Endothelial cell of umbilical vein (primary cell): Measurements from ENCODE around the gene ACSL4. TPM values are rescaled to one million over a fixed set of nuclear protein-coding genes. Genes with fewer than 3 reads are reported as not detected.

Experiments used
- BruUV-seq: library from RNA; stranded (reverse); fragments of 400-500 nt; replicated peaks from 2 replicates; lab custom pipeline; 2021; lab: Mats Ljungman, UMichigan
- CTCF ChIA-PET: fragments of 300-600, 350-600 bp; sonication (Branson Sonifier 250); formaldehyde crosslinking; loops from one replicate; lab custom pipeline; 2021; ENCODE audit warnings: antibody characterized with exemption, inconsistent platforms; lab: Charles Lee
- POLR2A ChIA-PET: fragments of 300-600, 350-600 bp; sonication (Branson Sonifier 250); formaldehyde crosslinking; loops from one replicate; lab custom pipeline; 2021; ENCODE audit warnings: antibody characterized with exemption, inconsistent platforms; lab: Charles Lee
- DNase-seq: peaks from one replicate; pipeline ENCODE4 v3.0.0-alpha.2; 2011; ENCODE audit warnings: low read depth, low spot score
- FAIRE-seq: peaks from 2 replicates; lab custom pipeline; 2011; peaks lifted over from hg19 to GRCh38; lab: Jason Lieb, UNC
- H2AFZ ChIP-seq: 2 replicates; pipeline ENCODE4 v1.6.0; 2012; ENCODE audit warnings: low read depth, low read length, control low read depth, inconsistent platforms
- H3K27ac ChIP-seq: 2 replicates; pipeline ENCODE4 v1.5.1; 2011; ENCODE audit warnings: low read depth, mild to moderate bottlenecking, control low read depth, low read length, moderate library complexity; ENCODE audit not compliant: insufficient read depth
- H3K27me3 ChIP-seq, 2 experiments: 2 replicates each; pipeline versions ENCODE4 v1.6.0 to v1.6.1; 2011; ENCODE audit warnings: low read length in 2 of 2, mixed read lengths in 1 of 2; ENCODE audit not compliant: control insufficient read depth in 2 of 2, insufficient read depth in 2 of 2
- H3K36me3 ChIP-seq, 2 experiments: 2 replicates in 1 of 2; 3 replicates in 1 of 2; pipeline ENCODE4 v1.5.1; 2011; ENCODE audit warnings: low read length in 2 of 2, mild to moderate bottlenecking in 1 of 2, moderate library complexity in 1 of 2; ENCODE audit not compliant: control insufficient read depth in 2 of 2, insufficient read depth in 2 of 2; ENCODE audit errors: extremely low read depth in 1 of 2
- H3K4me1 ChIP-seq: 3 replicates; pipeline ENCODE4 v1.5.1; 2011; ENCODE audit warnings: mild to moderate bottlenecking, low read length; ENCODE audit not compliant: control insufficient read depth, insufficient read depth; ENCODE audit errors: extremely low read depth
- H3K4me2 ChIP-seq: 2 replicates; pipeline ENCODE4 v1.6.1; 2011; ENCODE audit warnings: low read length, control low read depth, mixed read lengths; ENCODE audit not compliant: insufficient read depth
- H3K4me3 ChIP-seq, 3 experiments: fragments of 200-600 bp in 1 of 3; sonication (generic), shearing (Covaris generic) in 1 of 3; replicated peaks in 1 of 3; 2 replicates each; pipeline ENCODE4 v1.5.1; 2011 to 2016; ENCODE audit warnings: control low read depth in 3 of 3, low read length in 3 of 3, mild to moderate bottlenecking in 2 of 3, inconsistent platforms in 1 of 3, low read depth in 1 of 3, moderate library complexity in 1 of 3; ENCODE audit not compliant: insufficient read depth in 1 of 3
- H3K79me2 ChIP-seq: 2 replicates; pipeline ENCODE4 v1.6.0; 2012; ENCODE audit warnings: low read length, inconsistent platforms; ENCODE audit not compliant: control insufficient read depth, insufficient read depth
- H3K9ac ChIP-seq: replicated peaks from 2 replicates; pipeline ENCODE3; 2011; ENCODE audit warnings: low read length, control low read depth; ENCODE audit not compliant: insufficient read depth; ENCODE audit errors: extremely low read depth
- H3K9me1 ChIP-seq: replicated peaks from 3 replicates; pipeline ENCODE4 v1.6.0; 2011; ENCODE audit warnings: mild to moderate bottlenecking, low read length; ENCODE audit not compliant: control insufficient read depth, insufficient read depth; ENCODE audit errors: extremely low read depth
- H3K9me3 ChIP-seq: replicated peaks from 2 replicates; pipeline ENCODE4 v1.5.1; 2012; ENCODE audit warnings: low read length, inconsistent platforms; ENCODE audit not compliant: control insufficient read depth, insufficient read depth
- H4K20me1 ChIP-seq: replicated peaks from 2 replicates; pipeline ENCODE3; 2011; ENCODE audit warnings: mild to moderate bottlenecking, low read length; ENCODE audit not compliant: control insufficient read depth, insufficient read depth; ENCODE audit errors: extremely low read depth
- EZH2 ChIP-seq: IDR thresholded peaks from 2 replicates; pipeline ENCODE4 v1.6.1; 2012; ENCODE audit warnings: borderline replicate concordance, low read depth, mild to moderate bottlenecking, moderate library complexity, low read length, inconsistent platforms; ENCODE audit not compliant: severe bottlenecking
- FOS ChIP-seq: IDR thresholded peaks from 2 replicates; pipeline ENCODE4 v1.6.1; 2011; ENCODE audit warnings: mild to moderate bottlenecking, low read length, moderate library complexity, borderline replicate concordance; ENCODE audit not compliant: insufficient read depth
- GATA2 ChIP-seq: IDR thresholded peaks from 2 replicates; pipeline ENCODE4 v1.7.0; 2011; ENCODE audit warnings: low read depth, mild to moderate bottlenecking, moderate library complexity, mixed read lengths, low read length; ENCODE audit not compliant: insufficient read length, insufficient read depth
- JUN ChIP-seq: IDR thresholded peaks from 2 replicates; pipeline ENCODE4 v1.6.1; 2011; ENCODE audit warnings: borderline replicate concordance, low read depth; ENCODE audit not compliant: insufficient read length, insufficient read depth
- MYC ChIP-seq: IDR thresholded peaks from one replicate; pipeline ENCODE4 v1.6.1; 2011; ENCODE audit warnings: mild to moderate bottlenecking, low read depth, low read length
- POLR2A ChIP-seq: IDR thresholded peaks from 2 replicates; pipeline ENCODE4 v1.6.1; 2012; ENCODE audit warnings: low read depth, mild to moderate bottlenecking, control low read depth, low read length
- POLR2AphosphoS5 ChIP-seq: IDR thresholded peaks from 2 replicates; pipeline ENCODE4 v1.6.1; 2012; ENCODE audit warnings: low read depth, mild to moderate bottlenecking, control low read depth, low read length, moderate library complexity; ENCODE audit not compliant: insufficient read depth
- dilution Hi-C: fragments of 300-500 bp; cut with MboI; formaldehyde crosslinking; loops from one replicate; pipeline ENCODE4 v1.15.0; 2019; ENCODE audit warnings: low sequenced_read_pairs; ENCODE audit not compliant: extremely low pct_ligation_motif_present
- intact Hi-C: fragments of 100-400 bp; cut with micrococcal nuclease; formaldehyde crosslinking; loops from one replicate; pipeline ENCODE4 v1.10.0; 2022
- polyA plus RNA-seq, 4 experiments: library from polyadenylated mRNA; depleted of rRNA in 3 of 4; stranded (reverse) in 3 of 4; unstranded in 1 of 4; fragments of >200 nt; gene quantifications; 2 replicates each; pipeline versions ENCODE4 v1.2.1 to v1.2.3, GENCODE V29; 2011 to 2012; ENCODE audit warnings: missing spikeins in 1 of 4
- total RNA-seq: library from RNA; stranded (reverse); gene quantifications from 2 replicates; pipeline ENCODE4 v1.2.3, GENCODE V29; 2021
- TF ChIP-seq, protein P1 (sequence below), 2 donors: IDR thresholded peaks; 1 replicate in 1 of 2; 2 replicates in 1 of 2; pipeline ENCODE4 v1.5.1; 2011; ENCODE audit warnings: low read length in 2 of 2, mild to moderate bottlenecking in 2 of 2, moderate library complexity in 2 of 2, control low read depth in 1 of 2, inconsistent platforms in 1 of 2, low read depth in 1 of 2; ENCODE audit not compliant: insufficient read depth in 1 of 2; ENCODE audit errors: extremely low read depth in 1 of 2
- TF ChIP-seq, protein P2 (sequence below): IDR thresholded peaks from 2 replicates; pipeline ENCODE4 v1.6.1; 2011; ENCODE audit not compliant: insufficient read depth, insufficient read length

ACSL4 gene
- total and polyA plus RNA-seq, 2 donors (not counting 3 experiments of a cell fraction or from before 2014, with no cell fraction given) = 20.7 to 85.5 TPM

DNA sequence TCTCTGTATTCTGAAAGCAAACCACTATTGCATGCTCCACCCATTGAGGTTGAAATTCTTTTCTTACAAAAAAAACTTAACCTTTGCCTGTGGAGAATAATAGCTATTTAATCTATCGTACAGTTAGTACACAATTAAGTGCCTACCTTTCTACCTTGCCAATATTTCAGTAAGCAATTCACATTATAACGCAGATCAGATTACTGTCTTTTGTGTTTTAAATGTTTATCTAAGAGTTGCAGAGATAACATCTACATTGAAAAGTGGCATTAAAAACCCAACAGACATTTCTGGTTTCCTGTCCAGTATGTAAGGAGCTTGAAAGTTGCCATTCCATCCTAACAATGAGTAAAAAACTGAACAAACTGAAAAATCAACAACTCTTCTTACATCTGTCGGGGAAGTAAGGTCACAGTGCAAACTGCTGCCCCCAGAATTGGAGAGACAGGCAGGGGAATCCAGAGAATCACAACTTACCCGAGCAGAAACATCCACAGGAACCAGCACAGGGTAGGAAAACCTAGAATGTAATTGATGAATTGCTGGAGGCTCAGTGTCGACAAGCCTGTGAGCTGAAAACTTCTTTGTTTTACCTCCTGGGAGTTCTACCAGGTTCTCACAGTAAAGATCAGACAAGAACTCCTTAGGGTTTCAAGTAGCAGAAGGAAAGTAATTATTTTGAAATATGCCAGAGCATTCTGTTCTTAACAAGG is 27.3 kb upstream of the ACSL4 start:
- Histone ChIP-seq H3K27me3 (no peaks in the 10 kb centered on the region), H4K20me1 (no peaks in the 10 kb centered on the region), H3K9me1 (no peaks in the 10 kb centered on the region), H3K4me1 (peaks cover 3% of the 10 kb centered on the region), H3K27ac (no peak overlapping the region), H2AFZ (no peak overlapping the region), H3K79me2 (no peaks in the 10 kb centered on the region), H3K9ac (no peak overlapping the region), H3K9me3 (no peaks in the 10 kb centered on the region), H3K36me3 (no peaks in the 10 kb centered on the region), H3K4me2 (no peak overlapping the region), H3K4me3 (no peak overlapping the region)
- BruUV-seq = no TSS peak
- dilution Hi-C loops (no loop called here), intact Hi-C loops (no loop called here)
- TF ChIP-seq, protein P1, sequence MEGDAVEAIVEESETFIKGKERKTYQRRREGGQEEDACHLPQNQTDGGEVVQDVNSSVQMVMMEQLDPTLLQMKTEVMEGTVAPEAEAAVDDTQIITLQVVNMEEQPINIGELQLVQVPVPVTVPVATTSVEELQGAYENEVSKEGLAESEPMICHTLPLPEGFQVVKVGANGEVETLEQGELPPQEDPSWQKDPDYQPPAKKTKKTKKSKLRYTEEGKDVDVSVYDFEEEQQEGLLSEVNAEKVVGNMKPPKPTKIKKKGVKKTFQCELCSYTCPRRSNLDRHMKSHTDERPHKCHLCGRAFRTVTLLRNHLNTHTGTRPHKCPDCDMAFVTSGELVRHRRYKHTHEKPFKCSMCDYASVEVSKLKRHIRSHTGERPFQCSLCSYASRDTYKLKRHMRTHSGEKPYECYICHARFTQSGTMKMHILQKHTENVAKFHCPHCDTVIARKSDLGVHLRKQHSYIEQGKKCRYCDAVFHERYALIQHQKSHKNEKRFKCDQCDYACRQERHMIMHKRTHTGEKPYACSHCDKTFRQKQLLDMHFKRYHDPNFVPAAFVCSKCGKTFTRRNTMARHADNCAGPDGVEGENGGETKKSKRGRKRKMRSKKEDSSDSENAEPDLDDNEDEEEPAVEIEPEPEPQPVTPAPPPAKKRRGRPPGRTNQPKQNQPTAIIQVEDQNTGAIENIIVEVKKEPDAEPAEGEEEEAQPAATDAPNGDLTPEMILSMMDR (IDR thresholded peaks at IDR 0.05; ENCODE audit: extremely low read depth in 1 of 2, insufficient read depth in 1 of 2, low read depth in 1 of 2, low read length in 2 of 2) = no peak
- no peak for TF ChIP-seq POLR2AphosphoS5
- no peak for TF ChIP-seq FOS
- FAIRE-seq (peak; percentile 66), DNase-seq (peak; percentile 2)
- ChIA-PET CTCF (interaction anchor here (1.2 to 1.5 kb wide), 2 partner anchors 8 to 97 kb away, joined by 3 to 7 read pairs; no protein-coding TSS in a partner anchor), POLR2A (no interaction called here)

DNA sequence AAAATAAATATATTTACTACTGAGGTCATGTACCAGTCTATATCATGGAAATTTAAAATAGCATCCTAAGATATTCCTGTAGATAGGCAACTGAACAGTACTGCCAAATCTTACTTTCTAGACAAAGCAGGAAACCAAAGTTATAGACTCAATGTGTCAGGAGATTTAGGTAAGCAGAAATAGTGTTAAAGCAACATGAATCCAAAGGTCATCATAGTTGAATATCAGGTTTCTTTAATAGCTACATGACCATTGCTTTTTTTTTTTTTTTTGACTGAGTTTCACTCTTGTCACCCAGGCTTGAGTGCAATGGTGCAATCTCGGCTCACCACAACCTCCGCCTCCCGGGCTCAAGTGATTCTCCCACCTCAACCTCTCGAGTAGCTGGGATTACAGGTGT is 20.2 kb upstream of the ACSL4 start:
- dilution Hi-C loops = no loop called here
- H3K4me1 ChIP-seq = no peaks in the 10 kb centered on the region
- no peak overlapping the region for H3K4me3 ChIP-seq
- no peak overlapping the region for H2AFZ ChIP-seq
- H4K20me1 ChIP-seq = no peaks in the 10 kb centered on the region
- DNase-seq = no peak
- H3K9me3 ChIP-seq = no peaks in the 10 kb centered on the region
- BruUV-seq = no TSS peak
- no peaks in the 10 kb centered on the region for H3K36me3 ChIP-seq
- ChIA-PET POLR2A (no interaction called here), CTCF (interaction anchor here (0.7 kb wide), 1 partner anchor 1583 kb away, joined by 4 read pairs; no protein-coding TSS in a partner anchor)
- no peaks in the 10 kb centered on the region for H3K27me3 ChIP-seq
- no peak for FAIRE-seq
- H3K79me2 ChIP-seq = no peaks in the 10 kb centered on the region
- intact Hi-C loops = no loop called here
- no peak overlapping the region for H3K27ac ChIP-seq
- no peak overlapping the region for H3K9ac ChIP-seq
- H3K9me1 ChIP-seq = no peaks in the 10 kb centered on the region
- no peak overlapping the region for H3K4me2 ChIP-seq
- TF ChIP-seq GATA2 = no peak
- no peak for TF ChIP-seq JUN
- TF ChIP-seq EZH2 = no peak
- no peak for TF ChIP-seq MYC
- TF ChIP-seq FOS = no peak
- TF ChIP-seq, protein P2, sequence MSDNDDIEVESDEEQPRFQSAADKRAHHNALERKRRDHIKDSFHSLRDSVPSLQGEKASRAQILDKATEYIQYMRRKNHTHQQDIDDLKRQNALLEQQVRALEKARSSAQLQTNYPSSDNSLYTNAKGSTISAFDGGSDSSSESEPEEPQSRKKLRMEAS = no peak
- TF ChIP-seq POLR2A = no peak
- TF ChIP-seq, protein P1 (IDR thresholded peaks at IDR 0.05; ENCODE audit: extremely low read depth in 1 of 2, insufficient read depth in 1 of 2, low read depth in 1 of 2, low read length in 2 of 2) = no peak
- TF ChIP-seq POLR2AphosphoS5 = no peak
